Measurements from ENCODE around the gene PSMB9. TPM values are rescaled to one million over a fixed set of nuclear protein-coding genes. Genes with fewer than 3 reads are reported as not detected.

The PSMB9 gene
- total RNA-seq, 1 experiment from 2014 or later: 120 TPM

DNA sequence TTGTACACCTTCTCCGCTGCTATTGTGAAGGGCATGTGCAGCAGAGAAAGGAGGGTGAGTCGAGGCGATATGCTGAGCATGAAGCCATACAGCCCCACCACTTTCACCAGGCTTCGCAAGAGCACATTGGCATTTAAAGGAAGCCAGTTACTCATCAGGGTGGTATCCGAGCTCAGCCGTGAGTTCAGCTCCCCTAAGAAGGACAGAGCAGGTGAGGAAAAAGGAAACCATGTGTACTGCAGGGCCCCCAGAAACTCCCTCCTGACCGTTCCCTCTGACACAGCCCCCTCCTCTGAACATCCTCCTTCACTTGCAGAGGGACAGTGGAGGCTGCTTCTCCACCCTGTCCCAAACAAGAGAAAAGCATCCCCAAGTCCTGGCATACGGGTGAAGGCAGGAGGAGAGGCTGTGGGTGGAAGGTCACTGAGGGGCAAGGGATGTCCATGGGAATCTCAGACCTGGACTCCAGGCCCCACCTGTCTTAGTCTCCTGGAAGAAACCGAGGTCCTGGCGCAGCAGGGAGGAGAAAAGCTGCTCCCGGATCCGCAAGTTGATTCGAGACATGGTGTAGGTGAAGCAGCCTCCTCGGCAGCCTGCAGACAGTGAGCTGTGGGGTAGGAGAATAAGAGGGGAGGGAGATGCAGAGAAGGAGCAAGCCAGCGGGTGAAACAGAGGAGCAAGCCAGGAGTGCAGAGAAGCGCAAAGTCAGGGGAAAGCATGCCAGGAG, 18.7 kb upstream of the PSMB9 start:
- Mint-ChIP-seq H3K4me1 (ENCODE audit: low read depth, unreplicated experiment) (peaks cover 13% of the 10 kb centered on the region), H3K9me3 (ENCODE audit: low read depth, unreplicated experiment) (no peaks in the 10 kb centered on the region), H3K4me3 (ENCODE audit: low read depth, unreplicated experiment) (no peak overlapping the region), H3K27ac (ENCODE audit: unreplicated experiment) (no peak overlapping the region), H3K27me3 (ENCODE audit: unreplicated experiment) (no peaks in the 10 kb centered on the region), H3K36me3 (ENCODE audit: insufficient read depth, unreplicated experiment) (peaks cover 28% of the 10 kb centered on the region)
- TF ChIP-seq CTCF (IDR thresholded peaks at IDR 0.05; ENCODE audit: unreplicated experiment): no peak
- intact Hi-C loops (cut with micrococcal nuclease; ENCODE audit: unreplicated experiment): no loop called here
- DNase-seq: no peak
- BruUV-seq (replicated peaks): no TSS peak
- CTCF ChIA-PET: no interaction called here

- H3K4me3 Mint-ChIP-seq (ENCODE audit: low read depth, unreplicated experiment): peak overlapping the region; percentile 77
- BruUV-seq (replicated peaks): no TSS peak
- peaks cover 15% of the 10 kb centered on the region for H3K4me1 Mint-ChIP-seq (ENCODE audit: low read depth, unreplicated experiment)
- DNase-seq: no peak
- H3K27me3 Mint-ChIP-seq (ENCODE audit: unreplicated experiment): no peaks in the 10 kb centered on the region
- peaks cover 38% of the 10 kb centered on the region for H3K36me3 Mint-ChIP-seq (ENCODE audit: insufficient read depth, unreplicated experiment)
- no peak for TF ChIP-seq CTCF (IDR thresholded peaks at IDR 0.05; ENCODE audit: unreplicated experiment)
- intact Hi-C loops (cut with micrococcal nuclease; ENCODE audit: unreplicated experiment): no loop called here
- CTCF ChIA-PET: interaction anchor here (3.4 to 3.7 kb wide), 2 partner anchors 17 to 32 kb away, joined by 131 to 171 read pairs; partner anchors contain the start of genes PSMB9 and TAP1
- H3K27ac Mint-ChIP-seq (ENCODE audit: unreplicated experiment): peak overlapping the region; percentile 0
- H3K9me3 Mint-ChIP-seq (ENCODE audit: low read depth, unreplicated experiment): no peaks in the 10 kb centered on the region
Measured at GRCh38 chr6:32836873-32837272, 17.1 kb upstream of the PSMB9 start.

- no peaks in the 10 kb centered on the region for H3K9me3 Mint-ChIP-seq (ENCODE audit: low read depth, unreplicated experiment)
- intact Hi-C loops (cut with micrococcal nuclease; ENCODE audit: unreplicated experiment): loop anchor here (1.0 to 2.0 kb wide), 2 partner anchors 15 to 31 kb away; partner anchors contain the start of gene TAP1
- peak overlapping the region; percentile 0 for H3K27ac Mint-ChIP-seq (ENCODE audit: unreplicated experiment)
- TF ChIP-seq CTCF (IDR thresholded peaks at IDR 0.05; ENCODE audit: unreplicated experiment): no peak
- H3K36me3 Mint-ChIP-seq (ENCODE audit: insufficient read depth, unreplicated experiment): peaks cover 39% of the 10 kb centered on the region
- H3K27me3 Mint-ChIP-seq (ENCODE audit: unreplicated experiment): no peaks in the 10 kb centered on the region
- no TSS peak for BruUV-seq (replicated peaks)
- DNase-seq: peak; percentile 43
- CTCF ChIA-PET: interaction anchor here (0.5 to 3.7 kb wide), 18 partner anchors 16 to 1690 kb away, joined by 3 to 171 read pairs (median 12); partner anchors contain the start of genes HLA-DMA, PSMB9 and TAP1
- H3K4me1 Mint-ChIP-seq (ENCODE audit: low read depth, unreplicated experiment): peaks cover 23% of the 10 kb centered on the region
- H3K4me3 Mint-ChIP-seq (ENCODE audit: low read depth, unreplicated experiment): peak overlapping the region; percentile 77
Measured at GRCh38 chr6:32837651-32838113, 16.3 kb upstream of the PSMB9 start.

DNA sequence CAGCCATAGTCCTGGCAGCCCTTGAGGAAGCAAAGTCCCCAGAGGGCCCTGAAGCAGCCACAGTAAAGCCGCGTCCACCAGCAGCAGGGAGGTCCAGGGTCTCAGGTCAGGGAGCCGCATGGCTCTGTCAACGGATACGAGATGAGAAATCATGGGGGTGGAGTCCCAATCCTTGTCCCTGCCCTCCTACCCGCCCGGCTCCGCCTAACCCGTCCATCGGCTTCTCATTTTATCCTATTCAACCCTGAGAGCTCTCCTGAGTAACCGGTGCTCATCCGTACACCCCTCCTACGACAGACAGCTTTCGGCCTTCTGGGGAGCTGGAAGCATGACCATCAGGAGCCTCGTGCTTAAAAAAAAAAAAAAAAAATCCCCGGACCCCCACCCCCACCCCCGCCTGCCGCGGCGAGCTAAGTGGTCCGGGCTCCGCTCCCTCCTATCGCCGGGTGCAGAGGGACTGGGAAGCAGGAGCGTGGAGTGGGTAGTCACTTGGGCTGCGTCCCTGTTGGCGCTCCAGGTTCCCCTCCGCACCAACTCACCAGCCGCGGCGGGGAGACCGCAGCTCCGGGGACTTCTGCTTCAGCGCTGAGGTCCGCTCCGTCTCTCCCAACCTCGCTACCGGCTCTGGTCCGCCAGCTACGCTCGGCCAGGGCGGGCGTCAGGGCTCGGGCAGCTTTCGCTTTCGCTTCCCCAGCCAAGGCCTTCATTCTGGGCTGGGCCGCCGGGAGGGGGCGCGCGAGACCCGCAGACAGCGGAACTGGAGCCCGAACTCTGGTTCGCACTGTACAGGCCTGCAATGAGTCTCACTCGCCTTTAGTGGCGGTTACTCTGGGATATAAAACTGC, 15.7 kb upstream of the PSMB9 start, which contains the start of gene TAP2:
TAP2 (minus strand) TSS at position 626 of the 845 bp plus-strand sequence; CDS start at position 120, 506 bp downstream.
- TF ChIP-seq CTCF (IDR thresholded peaks at IDR 0.05; ENCODE audit: unreplicated experiment): peak; percentile 98
- H3K27me3 Mint-ChIP-seq (ENCODE audit: unreplicated experiment): no peaks in the 10 kb centered on the region
- DNase-seq: peak; percentile 100
- TSS peak; percentile 61 for BruUV-seq (replicated peaks)
- H3K4me1 Mint-ChIP-seq (ENCODE audit: low read depth, unreplicated experiment): peaks cover 29% of the 10 kb centered on the region
- H3K9me3 Mint-ChIP-seq (ENCODE audit: low read depth, unreplicated experiment): no peaks in the 10 kb centered on the region
- CTCF ChIA-PET: interaction anchor here (0.5 to 3.7 kb wide), 37 partner anchors 9 to 1689 kb away, joined by 3 to 171 read pairs (median 6); partner anchors contain the start of genes BRD2, HLA-DMA, HLA-DMB and PSMB9
- peak within 1 kb of the TSS; percentile 77 for H3K4me3 Mint-ChIP-seq (ENCODE audit: low read depth, unreplicated experiment)
- intact Hi-C loops (cut with micrococcal nuclease; ENCODE audit: unreplicated experiment): loop anchor here (1.0 to 2.0 kb wide), 2 partner anchors 14 to 30 kb away; partner anchors contain the start of gene TAP1
- H3K27ac Mint-ChIP-seq (ENCODE audit: unreplicated experiment): peak within 1 kb of the TSS; percentile 0
- H3K36me3 Mint-ChIP-seq (ENCODE audit: insufficient read depth, unreplicated experiment): peaks cover 45% of the 10 kb centered on the region

Data from Calu3 (cell line).